ENCODE data around the gene EVA1C. TPM values are rescaled to one million over a fixed set of nuclear protein-coding genes. Genes with fewer than 3 reads are reported as not detected.

The EVA1C gene
- total and polyA plus RNA-seq, 2 experiments from 2014 or later, result 4.6 to 6.9 TPM

GRCh38 chr21:32371913-32372314, 40.6 kb upstream of the EVA1C start:
- H3K9me2 ChIP-seq (ENCODE audit: insufficient read depth), result no peaks in the 10 kb centered on the region
- H3K27me3 Mint-ChIP-seq (ENCODE audit: insufficient read depth, low read depth, poor library complexity), result peaks cover 4% of the 10 kb centered on the region
- DNase-seq (ENCODE audit: low spot score) (no peak), ATAC-seq (no peak)
- peaks cover 13% of the 10 kb centered on the region for H3K79me2 ChIP-seq (replicated peaks; ENCODE audit: insufficient read depth)
- H3F3A ChIP-seq (replicated peaks; ENCODE audit: low read depth), result 0 out of 2 replicates have a peak, but pooled peaks cover under 1% of the 10 kb centered on the region
- H3K4me3 Mint-ChIP-seq, result no peak overlapping the region
- no peak for TF ChIP-seq POLR2AphosphoS5 (IDR thresholded peaks at IDR 0.05; ENCODE audit: low read depth)
- no peak for TF ChIP-seq ZNF462 (CRISPR knock-in tag; IDR thresholded peaks at IDR 0.05)
- TF ChIP-seq ETS1 (IDR thresholded peaks at IDR 0.05), result no peak
- no peak for TF ChIP-seq ZNF331 (CRISPR knock-in tag; IDR thresholded peaks at IDR 0.05; ENCODE audit: low read depth)
- no peak for TF ChIP-seq ZNF114 (CRISPR knock-in tag; IDR thresholded peaks at IDR 0.05)
- no peak for TF ChIP-seq CREB1 (CRISPR knock-in tag; IDR thresholded peaks at IDR 0.05; ENCODE audit: low read depth)
- TF ChIP-seq EZH2phosphoT487 (IDR thresholded peaks at IDR 0.05; ENCODE audit: unreplicated experiment), result no peak
- no peak for TF ChIP-seq CTCF (conservative IDR thresholded peaks at IDR 0.05; ENCODE audit: low read depth in 2 of 2)
- TF ChIP-seq NANOG (IDR thresholded peaks at IDR 0.05; ENCODE audit: borderline replicate concordance), result no peak
- TF ChIP-seq REST (IDR thresholded peaks at IDR 0.05; ENCODE audit: unreplicated experiment), result no peak
- no peak overlapping the region for H3K4me2 ChIP-seq
- no peak overlapping the region for H3K27ac Mint-ChIP-seq
- H3K4me1 ChIP-seq (ENCODE audit: insufficient read depth), result no peaks in the 10 kb centered on the region
- no peak overlapping the region for H3K27ac ChIP-seq (ENCODE audit: low read depth)
- no peaks in the 10 kb centered on the region for H3K4me1 Mint-ChIP-seq
- H3K4me3 ChIP-seq, result no peak overlapping the region
- peaks cover 61% of the 10 kb centered on the region for H3K36me3 ChIP-seq (ENCODE audit: insufficient read depth)
- no peaks in the 10 kb centered on the region for H3K9me3 Mint-ChIP-seq
- peaks cover 63% of the 10 kb centered on the region for H3K36me3 Mint-ChIP-seq (ENCODE audit: low read depth)
- no peaks in the 10 kb centered on the region for H3K27me3 ChIP-seq (ENCODE audit: insufficient read depth)
- H2AFZ ChIP-seq, result no peak overlapping the region
- H4K20me1 ChIP-seq (replicated peaks; ENCODE audit: insufficient read depth), result peaks cover 4% of the 10 kb centered on the region; the same call in 1 of the 2 replicates
